K562 (cell line): ENCODE data around the gene ADTRP. TPM values are rescaled to one million over a fixed set of nuclear protein-coding genes. Genes with fewer than 3 reads are reported as not detected.
A peak's percentile ranks its signal among the peaks of the same experiment; 100 is the strongest.

Source experiments
- ATAC-seq: fragments of 200-7000 bp; cut with Tn5 transposase; 3 replicates; pipeline ENCODE4 v1.9.1; 2020; ENCODE audit warnings: moderate library complexity
- BruUV-seq: library from RNA; stranded (reverse); fragments of 400-500 nt; replicated peaks from 2 replicates; lab custom pipeline; 2021; lab: Mats Ljungman, UMichigan
- CTCF ChIA-PET: fragments of 300-600 bp; formaldehyde crosslinking; extraction: SDS; loops from one replicate; lab custom pipeline; 2021; ENCODE audit warnings: low intra/inter-chr PET ratio; lab: Yijun Ruan, JAX
- POLR2A ChIA-PET: fragments of 300-600, 350-650 bp; sonication (Branson Sonifier 250); formaldehyde crosslinking; extraction: SDS; loops from one replicate; lab custom pipeline; 2021; ENCODE audit warnings: antibody characterized with exemption, inconsistent platforms; lab: Yijun Ruan, JAX
- DNase-seq, 4 experiments: peaks; one replicate each; pipeline versions ENCODE4 v3.0.0 to v3.0.0-alpha.2; 2011 to 2018; ENCODE audit warnings: low spot score in 3 of 4, mixed read lengths in 3 of 4; ENCODE audit errors: extremely low read depth in 1 of 4
- FAIRE-seq: peaks from 2 replicates; lab custom pipeline; 2011; peaks lifted over from hg19 to GRCh38; lab: Jason Lieb, UNC
- H2AFZ ChIP-seq: 2 replicates; pipeline ENCODE4 v1.6.0; 2011; ENCODE audit warnings: low read depth, low read length, control low read depth, inconsistent platforms
- H3K27ac ChIP-seq: fragments of 200-600 bp; 3 replicates; pipeline ENCODE4 v1.8.0; 2011; ENCODE audit warnings: low read depth, mild to moderate bottlenecking, control low read depth, inconsistent platforms, low read length, moderate library complexity, mixed read lengths; ENCODE audit errors: extremely low read depth
- H3K27me3 ChIP-seq, 2 experiments: fragments of 300-600 bp in 1 of 2; 2 replicates in 1 of 2; 3 replicates in 1 of 2; pipeline versions ENCODE4 v1.6.0 to v1.8.0; 2011; ENCODE audit warnings: inconsistent platforms in 2 of 2, low read length in 2 of 2, mild to moderate bottlenecking in 1 of 2, mixed read lengths in 1 of 2, moderate library complexity in 1 of 2; ENCODE audit not compliant: control insufficient read depth in 2 of 2, insufficient read depth in 2 of 2
- H3K36me3 ChIP-seq: fragments of 300-600 bp; 3 replicates; pipeline ENCODE4 v1.8.0; 2011; ENCODE audit warnings: mild to moderate bottlenecking, low read length, inconsistent platforms; ENCODE audit not compliant: control insufficient read depth, insufficient read depth
- H3K4me1 ChIP-seq, 2 experiments: fragments of 200-600 bp in 1 of 2; replicated peaks in 1 of 2; 2 replicates in 1 of 2; 3 replicates in 1 of 2; pipeline versions ENCODE4 v1.5.1 to v1.8.0; 2011; ENCODE audit warnings: inconsistent platforms in 2 of 2, low read length in 2 of 2, mild to moderate bottlenecking in 1 of 2, mixed read lengths in 1 of 2, moderate library complexity in 1 of 2; ENCODE audit not compliant: control insufficient read depth in 2 of 2, insufficient read depth in 2 of 2
- H3K4me2 ChIP-seq: 2 replicates; pipeline ENCODE4 v1.6.1; 2011; ENCODE audit warnings: low read length, control low read depth, inconsistent platforms, mixed read lengths; ENCODE audit not compliant: insufficient read depth
- H3K4me3 ChIP-seq: fragments of 200-600 bp; sonication (generic), shearing (Covaris generic); 2 replicates; pipeline ENCODE4 v1.5.1; 2016; ENCODE audit warnings: control low read depth, inconsistent platforms
- H3K79me2 ChIP-seq: fragments of 200-600 bp; 3 replicates; pipeline ENCODE4 v1.8.0; 2011; ENCODE audit warnings: low read length, inconsistent platforms; ENCODE audit not compliant: control insufficient read depth, insufficient read depth
- H3K9ac ChIP-seq, 2 experiments: 2 replicates each; pipeline versions ENCODE4 v1.6.0 to v1.6.1; 2011; ENCODE audit warnings: low read depth in 2 of 2, low read length in 2 of 2, control low read depth in 1 of 2, inconsistent platforms in 1 of 2, mild to moderate bottlenecking in 1 of 2, mixed read lengths in 1 of 2; ENCODE audit not compliant: insufficient read depth in 1 of 2
- H3K9me1 ChIP-seq: one replicate; pipeline ENCODE4 v1.6.0; 2011; ENCODE audit warnings: inconsistent platforms, mild to moderate bottlenecking, low read length, moderate library complexity; ENCODE audit not compliant: control insufficient read depth, insufficient read depth
- H3K9me3 ChIP-seq: replicated peaks from 2 replicates; pipeline ENCODE4 v1.5.1; 2011; ENCODE audit warnings: low read depth, low read length, inconsistent platforms; ENCODE audit not compliant: control insufficient read depth, insufficient read depth
- H4K20me1 ChIP-seq: replicated peaks from 2 replicates; pipeline ENCODE4 v1.6.1; 2011; ENCODE audit warnings: low read length, inconsistent platforms, mixed read lengths; ENCODE audit not compliant: control insufficient read depth, insufficient read depth
- HEY1 ChIP-seq: fragments of 250-450 bp; sonication (Bioruptor Pico); IDR thresholded peaks from 2 replicates; pipeline ENCODE4 v1.5.0; 2020; ENCODE audit warnings: mild to moderate bottlenecking, moderate library complexity, borderline replicate concordance
- PHF21A ChIP-seq: fragments of 450-650 bp; IDR thresholded peaks from 2 replicates; pipeline ENCODE4 v1.6.1; 2017; ENCODE audit warnings: low read depth, borderline replicate concordance
- PML ChIP-seq: IDR thresholded peaks from 2 replicates; pipeline ENCODE4 v1.6.1; 2012; ENCODE audit warnings: low read length, inconsistent platforms
- POLR2H ChIP-seq: IDR thresholded peaks from 2 replicates; pipeline ENCODE4 v1.6.1; 2016; ENCODE audit warnings: missing genetic modification characterization, low read depth, mild to moderate bottlenecking, control low read depth, missing compliant biosample characterization, moderate library complexity
- RAD21 ChIP-seq, 2 experiments: fragments of 250-450 bp in 1 of 2; fragments of 450-650 bp in 1 of 2; sonication (Bioruptor Pico) in 1 of 2; formaldehyde crosslinking in 1 of 2; IDR thresholded peaks in 1 of 2; conservative IDR thresholded peaks in 1 of 2; 2 replicates each; pipeline versions ENCODE4 v1.4.0 to v1.8.0; 2020 to 2022; ENCODE audit warnings: mild to moderate bottlenecking in 2 of 2, moderate library complexity in 1 of 2
- RAD51 ChIP-seq: fragments of 450-650 bp; IDR thresholded peaks from 2 replicates; pipeline ENCODE4 v1.7.1; 2016; ENCODE audit warnings: low read depth, mild to moderate bottlenecking, borderline replicate concordance
- SNRNP70 ChIP-seq: fragments of 200-400 bp; formaldehyde crosslinking; optimal IDR thresholded peaks from 2 replicates; pipeline ENCODE3; 2017; ENCODE audit warnings: low read depth, low read length
- STAT5B ChIP-seq: fragments of 250-450 bp; sonication (Bioruptor Pico); IDR thresholded peaks from 2 replicates; pipeline ENCODE4 v1.8.0; 2021; ENCODE audit warnings: mild to moderate bottlenecking, inconsistent platforms
- TCF3 ChIP-seq: sonication (generic); formaldehyde crosslinking; IDR thresholded peaks from 2 replicates; pipeline ENCODE4 v1.4.0; 2020; ENCODE audit warnings: mild to moderate bottlenecking, missing genetic modification reagents
- ZEB2 ChIP-seq: fragments of 450-650 bp; IDR thresholded peaks from 2 replicates; pipeline ENCODE4 v1.6.1; 2016
- ZNF23 ChIP-seq: fragments of 250-450 bp; sonication (Bioruptor Pico); IDR thresholded peaks from 2 replicates; pipeline ENCODE4 v1.4.0; 2020; ENCODE audit warnings: mild to moderate bottlenecking
- ZNF316 ChIP-seq: fragments of 450-650 bp; IDR thresholded peaks from 2 replicates; pipeline ENCODE4 v1.6.1; 2016
- ZNF696 ChIP-seq: fragments of 250-450 bp; sonication (Bioruptor Pico); conservative IDR thresholded peaks from 2 replicates; pipeline ENCODE4 v1.4.0; 2020; ENCODE audit warnings: mild to moderate bottlenecking, moderate library complexity
- WGBS: fragments of 100-300 bp; shearing (Covaris generic); methylation state at CpG from one replicate; pipeline ENCODE4 v1.1.6; 2016; ENCODE audit warnings: low coverage, mixed read lengths; ENCODE audit not compliant: insufficient coverage; ENCODE audit errors: missing lambda C conversion rate; 5-methylcytosine and 5-hydroxymethylcytosine counted together
- in situ Hi-C: fragments of 300-500 bp; cut with MboI; formaldehyde crosslinking; loops from 4 replicates; pipeline ENCODE4 v1.15.0; 2018; ENCODE audit warnings: inconsistent platforms, mixed read lengths
- intact Hi-C: fragments of 100-400 bp; cut with micrococcal nuclease; formaldehyde crosslinking; loops from 2 replicates; pipeline ENCODE4 v1.14.2; 2022
- polyA plus RNA-seq, 8 experiments: library from polyadenylated mRNA; depleted of rRNA in 4 of 8; stranded (reverse) in 5 of 8; unstranded in 3 of 8; fragments of >200 nt; fragmentation: Nextera tagmentation in 2 of 8; fragmentation: Illumina TruSeq in 1 of 8; extraction: Ambion mirVana in 2 of 8; extraction: Trizol in 1 of 8; gene quantifications; 2 replicates each; pipeline versions ENCODE4 v1.2.1 to v1.2.3, GENCODE V29; 2011 to 2014; ENCODE audit warnings: inconsistent platforms in 1 of 8, missing spikeins in 1 of 8
- total RNA-seq, 7 experiments: library from RNA; depleted of rRNA in 6 of 7; stranded (reverse); fragments of >200 nt in 6 of 7; fragmentation: Illumina TruSeq in 2 of 7; extraction: Trizol in 2 of 7; gene quantifications; 2 replicates each; pipeline versions ENCODE4 v1.2.1 to v1.2.3, GENCODE V29; 2011 to 2021; ENCODE audit warnings: low replicate concordance in 1 of 7
- TF ChIP-seq, protein P1 (sequence below), 2 experiments: fragments of 200-800 bp in 1 of 2; sonication (Bioruptor generic) in 1 of 2; sonication (generic) in 1 of 2; formaldehyde crosslinking in 1 of 2; IDR thresholded peaks in 1 of 2; conservative IDR thresholded peaks in 1 of 2; 2 replicates each; pipeline versions ENCODE4 v1.5.0 to v1.6.1; 2016 to 2020; ENCODE audit warnings: missing compliant biosample characterization in 1 of 2, missing genetic modification characterization in 1 of 2, missing genetic modification reagents in 1 of 2

Gene ADTRP
- total and polyA plus RNA-seq, 9 of the 15 experiments (the other 6 are each of a cell fraction or from before 2014, with no cell fraction given) = 7.4 to 24.0 (median 13.6) TPM

GRCh38 chr6:11763460-11764249 lies 14.9 kb downstream of the ADTRP start (continued):
- TF ChIP-seq ZNF316 = peak; percentile 81
- no peak for TF ChIP-seq ZNF696
- TF ChIP-seq, all 486 proteins: peak for 5

GRCh38 chr6:11762794-11763459 lies 15.7 kb downstream of the ADTRP start:
- peaks cover 0 to 30% of the 10 kb centered on the region in 2 experiments; a peak in 4 of 5 replicates for H3K4me1 ChIP-seq
- H3K9me3 ChIP-seq = no peaks in the 10 kb centered on the region
- ATAC-seq (no peak), DNase-seq (no peak), FAIRE-seq (no peak)
- no peak overlapping the region for H3K9ac ChIP-seq
- TF ChIP-seq, protein P1, sequence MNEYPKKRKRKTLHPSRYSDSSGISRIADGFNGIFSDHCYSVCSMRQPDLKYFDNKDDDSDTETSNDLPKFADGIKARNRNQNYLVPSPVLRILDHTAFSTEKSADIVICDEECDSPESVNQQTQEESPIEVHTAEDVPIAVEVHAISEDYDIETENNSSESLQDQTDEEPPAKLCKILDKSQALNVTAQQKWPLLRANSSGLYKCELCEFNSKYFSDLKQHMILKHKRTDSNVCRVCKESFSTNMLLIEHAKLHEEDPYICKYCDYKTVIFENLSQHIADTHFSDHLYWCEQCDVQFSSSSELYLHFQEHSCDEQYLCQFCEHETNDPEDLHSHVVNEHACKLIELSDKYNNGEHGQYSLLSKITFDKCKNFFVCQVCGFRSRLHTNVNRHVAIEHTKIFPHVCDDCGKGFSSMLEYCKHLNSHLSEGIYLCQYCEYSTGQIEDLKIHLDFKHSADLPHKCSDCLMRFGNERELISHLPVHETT (CRISPR knock-in tag; conservative IDR thresholded peaks at IDR 0.05 in 1 of 2, IDR thresholded peaks at IDR 0.05 in 1 of 2) = no peak
- TF ChIP-seq SNRNP70 (no peak), ZNF23 (CRISPR knock-in tag) (no peak), POLR2H (tag) (no peak), RAD51 (no peak), RAD21 (CRISPR knock-in tag; conservative IDR thresholded peaks at IDR 0.05 in 1 of 2, IDR thresholded peaks at IDR 0.05 in 1 of 2) (no peak), TCF3 (CRISPR knock-in tag) (no peak), PHF21A (no peak), ZEB2 (no peak), STAT5B (CRISPR knock-in tag) (no peak), PML (no peak), HEY1 (no peak)
- no peak overlapping the region for H2AFZ ChIP-seq
- H3K36me3 ChIP-seq = no peaks in the 10 kb centered on the region
- H3K4me3 ChIP-seq = no peak overlapping the region
- no peak overlapping the region for H3K27ac ChIP-seq
- no peaks in the 10 kb centered on the region for H4K20me1 ChIP-seq
- intact Hi-C loops (no loop called here), in situ Hi-C loops (no loop called here)
- CTCF ChIA-PET = interaction anchor here (0.6 kb wide), 1 partner anchor 192 kb away, joined by 4 read pairs; no protein-coding TSS in a partner anchor
- BruUV-seq = no TSS peak
- no peaks in the 10 kb centered on the region for H3K79me2 ChIP-seq
- POLR2A ChIA-PET = interaction anchor here (1.6 kb wide), 1 partner anchor 20 kb away, joined by 6 read pairs; no protein-coding TSS in a partner anchor
- H3K9me1 ChIP-seq = no peaks in the 10 kb centered on the region
- 44% methylated on average over 4 of the region's 4 CpGs for WGBS
- H3K27me3 ChIP-seq = no peaks in the 10 kb centered on the region
- no peak overlapping the region for H3K4me2 ChIP-seq
